Mucosa of stomach (tissue), 1 donor: ENCODE measurements around the gene GDF2.

Experiments
- H3K27me3 ChIP-seq: one replicate; pipeline ENCODE4 v1.7.0; 2013; ENCODE audit warnings: mild to moderate bottlenecking, low read length; ENCODE audit not compliant: control insufficient read depth, insufficient read depth
- H3K36me3 ChIP-seq: one replicate; pipeline ENCODE4 v1.7.0; 2013; ENCODE audit warnings: low read length; ENCODE audit not compliant: control insufficient read depth, insufficient read depth
- H3K4me1 ChIP-seq: one replicate; pipeline ENCODE4 v1.7.0; 2013; ENCODE audit warnings: mild to moderate bottlenecking, low read length; ENCODE audit not compliant: control insufficient read depth, insufficient read depth
- H3K4me3 ChIP-seq: one replicate; pipeline ENCODE4 v1.7.0; 2013; ENCODE audit warnings: low read length
- H3K9ac ChIP-seq: one replicate; pipeline ENCODE4 v1.7.0; 2013; ENCODE audit warnings: mild to moderate bottlenecking, low read length, moderate library complexity
- H3K9me3 ChIP-seq: one replicate; pipeline ENCODE4 v1.7.0; 2013; ENCODE audit warnings: mild to moderate bottlenecking, low read length, moderate library complexity; ENCODE audit not compliant: control insufficient read depth
- donor health status: Pancreatic carcinoma.

Gene GDF2

GRCh38 chr10:47295411-47295810 is 26.8 kb upstream of the GDF2 start:
- H3K9me3 ChIP-seq = no peaks in the 10 kb centered on the region
- no peaks in the 10 kb centered on the region for H3K36me3 ChIP-seq
- H3K4me3 ChIP-seq = no peak overlapping the region
- H3K27me3 ChIP-seq = peaks cover 39% of the 10 kb centered on the region
- H3K4me1 ChIP-seq = peaks cover under 1% of the 10 kb centered on the region
- H3K9ac ChIP-seq = no peak overlapping the region

GRCh38 chr10:47296156-47296894 is 25.9 kb upstream of the GDF2 start:
- Histone ChIP-seq H3K36me3 (no peaks in the 10 kb centered on the region), H3K4me3 (no peak overlapping the region), H3K27me3 (peaks cover 48% of the 10 kb centered on the region), H3K4me1 (peaks cover 3% of the 10 kb centered on the region), H3K9me3 (no peaks in the 10 kb centered on the region), H3K9ac (no peak overlapping the region)

- Histone ChIP-seq H3K36me3 (no peaks in the 10 kb centered on the region), H3K4me1 (peaks cover 3% of the 10 kb centered on the region), H3K27me3 (peaks cover 54% of the 10 kb centered on the region), H3K9ac (no peak overlapping the region), H3K9me3 (no peaks in the 10 kb centered on the region), H3K4me3 (no peak overlapping the region)
Observed at GRCh38 chr10:47296941-47297340, 25.3 kb upstream of the GDF2 start.

DNA sequence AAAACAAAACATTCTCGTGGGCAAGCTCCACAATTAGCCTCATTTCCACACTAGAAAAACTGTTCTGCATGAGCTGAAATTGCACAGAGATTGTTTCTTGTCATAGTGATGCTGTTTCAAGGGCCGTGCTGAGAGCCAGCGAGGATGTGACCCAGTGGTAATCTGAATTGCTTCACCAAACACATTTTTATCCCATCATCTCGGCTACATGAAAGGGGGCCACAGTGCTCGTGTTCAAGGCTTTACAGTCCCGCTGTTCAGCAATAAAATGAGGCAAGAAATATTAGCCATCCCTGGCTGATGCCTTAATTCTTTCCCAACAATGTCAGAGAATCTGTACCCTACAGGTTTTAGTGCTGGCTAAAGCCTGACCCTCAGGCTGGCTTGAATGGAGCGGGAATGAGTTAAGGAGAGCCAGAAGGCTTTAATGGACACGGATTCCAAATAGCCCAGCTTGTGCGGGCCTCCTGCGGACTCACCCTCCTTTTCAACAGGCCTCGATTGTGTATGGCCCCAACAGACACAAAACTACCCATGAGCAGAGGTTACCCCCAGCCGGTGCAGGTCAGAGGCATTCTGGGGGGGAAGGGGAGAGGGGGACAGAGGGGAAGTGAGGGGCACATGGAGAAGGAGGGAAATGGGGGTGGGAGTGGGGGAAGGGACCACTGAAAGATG is 24.3 kb upstream of the GDF2 start:
- Histone ChIP-seq H3K4me1 (peaks cover 3% of the 10 kb centered on the region), H3K9ac (no peak overlapping the region), H3K9me3 (no peaks in the 10 kb centered on the region), H3K36me3 (no peaks in the 10 kb centered on the region), H3K27me3 (peaks cover 55% of the 10 kb centered on the region), H3K4me3 (no peak overlapping the region)

GRCh38 chr10:47298715-47299114 is 23.5 kb upstream of the GDF2 start:
- Histone ChIP-seq H3K27me3 (peaks cover 55% of the 10 kb centered on the region), H3K4me3 (no peak overlapping the region), H3K4me1 (peaks cover 3% of the 10 kb centered on the region)

DNA sequence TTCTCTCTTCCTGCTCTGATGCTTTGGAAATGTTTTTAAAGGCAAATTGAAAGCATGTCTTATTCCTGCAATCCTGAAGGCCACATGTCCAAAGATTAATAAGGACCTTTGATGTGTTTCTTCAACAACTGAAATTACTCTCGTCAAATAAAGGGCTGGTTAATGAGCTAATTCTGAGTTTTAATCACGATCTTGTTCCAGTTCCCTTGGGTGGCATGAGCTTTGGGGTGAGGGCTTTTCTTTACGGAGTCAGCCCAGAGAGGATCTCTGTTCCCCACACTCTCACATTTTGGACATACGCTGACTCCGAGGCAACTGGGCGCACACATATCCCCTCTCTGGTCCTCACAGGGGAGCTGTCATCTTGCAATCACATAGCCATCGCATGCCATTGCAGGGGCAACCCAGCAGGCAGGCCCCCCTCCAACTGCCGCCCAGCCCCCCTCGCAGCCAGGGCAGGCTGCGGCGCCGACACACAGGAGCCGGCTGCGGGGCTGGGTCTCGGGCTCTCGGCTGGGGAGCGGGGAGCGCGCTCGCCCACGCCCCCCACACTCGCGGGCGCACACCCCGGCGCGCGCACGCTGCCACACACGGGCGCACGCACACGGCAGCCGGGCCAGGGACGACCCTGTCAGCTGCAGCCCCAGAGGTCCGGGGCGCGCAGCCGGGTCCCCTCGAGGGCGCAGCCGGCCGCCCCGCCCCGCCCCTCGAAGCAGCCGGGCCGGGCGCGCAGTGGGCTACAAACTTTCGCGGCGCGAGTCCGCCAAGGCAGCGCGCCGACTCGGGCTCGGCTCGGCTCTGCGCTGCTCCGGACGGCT is 22.4 kb upstream of the GDF2 start, which contains the start of gene GDF10:
GDF10 (plus strand) TSS at position 587 of the 818 bp plus-strand sequence. CDS start 455 bp downstream, outside the sequence.
- Histone ChIP-seq H3K27me3 (peaks cover 51% of the 10 kb centered on the region), H3K36me3 (no peaks in the 10 kb centered on the region), H3K9me3 (no peaks in the 10 kb centered on the region), H3K4me3 (no peak within 1 kb of the TSS), H3K9ac (no peak within 1 kb of the TSS), H3K4me1 (peaks cover 3% of the 10 kb centered on the region)

More at GRCh38 chr10:47298715-47299114, 23.5 kb upstream of the GDF2 start:
- H3K36me3 ChIP-seq = no peaks in the 10 kb centered on the region
- no peaks in the 10 kb centered on the region for H3K9me3 ChIP-seq
- H3K9ac ChIP-seq = no peak overlapping the region

GRCh38 chr10:47300429-47300931 is 21.8 kb upstream of the GDF2 start:
- H3K9me3 ChIP-seq = no peaks in the 10 kb centered on the region
- no peak overlapping the region for H3K9ac ChIP-seq
- peaks cover 47% of the 10 kb centered on the region for H3K27me3 ChIP-seq
- H3K36me3 ChIP-seq = no peaks in the 10 kb centered on the region
- no peak overlapping the region for H3K4me3 ChIP-seq
- H3K4me1 ChIP-seq = peaks cover 3% of the 10 kb centered on the region

DNA sequence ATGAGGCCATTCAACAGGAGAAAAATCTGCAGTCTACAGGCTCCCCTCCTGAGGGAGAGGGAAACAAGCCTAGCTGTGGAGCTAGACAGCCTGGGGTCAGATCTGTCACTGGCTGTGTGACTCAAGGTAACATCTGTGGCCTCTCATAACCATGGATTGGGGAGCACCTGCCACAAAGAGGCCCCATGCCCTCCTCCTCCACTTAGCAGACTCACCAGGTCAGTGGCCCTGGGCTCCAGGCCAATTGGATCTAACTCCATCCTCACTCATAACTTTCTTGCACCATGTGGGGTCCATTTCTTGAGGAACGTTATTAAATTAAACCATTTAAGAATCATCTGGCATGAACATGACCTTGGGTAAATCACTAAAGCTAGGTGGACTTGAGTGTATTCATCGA is 20.4 kb upstream of the GDF2 start:
- H3K36me3 ChIP-seq = no peaks in the 10 kb centered on the region
- no peak overlapping the region for H3K9ac ChIP-seq
- H3K4me3 ChIP-seq = no peak overlapping the region
- H3K4me1 ChIP-seq = peaks cover 3% of the 10 kb centered on the region
- H3K9me3 ChIP-seq = no peaks in the 10 kb centered on the region
- H3K27me3 ChIP-seq = peaks cover 42% of the 10 kb centered on the region

DNA sequence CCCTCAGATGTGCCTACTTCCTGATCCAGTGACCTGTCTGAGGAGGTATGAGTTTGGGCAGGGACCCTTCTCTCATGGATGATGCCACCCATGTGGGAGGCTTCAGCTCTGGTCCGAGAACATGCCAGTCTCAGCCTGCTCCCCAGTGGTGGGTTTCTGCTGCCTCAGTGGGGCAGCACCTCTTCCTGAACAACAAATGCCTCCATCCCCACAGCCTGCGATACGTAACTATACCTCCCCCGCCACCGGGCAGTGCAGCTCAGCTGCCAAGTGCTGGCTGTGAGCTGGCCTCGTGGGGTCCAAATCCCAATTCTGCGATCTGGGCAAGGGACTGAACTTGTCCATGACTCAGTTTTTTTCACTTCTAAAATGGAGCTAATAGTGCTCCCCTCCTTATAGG is 19.1 kb upstream of the GDF2 start:
- H3K27me3 ChIP-seq = peaks cover 39% of the 10 kb centered on the region
- H3K4me1 ChIP-seq = peaks cover 3% of the 10 kb centered on the region
- H3K9me3 ChIP-seq = no peaks in the 10 kb centered on the region
- no peaks in the 10 kb centered on the region for H3K36me3 ChIP-seq
- H3K9ac ChIP-seq = no peak overlapping the region
- H3K4me3 ChIP-seq = no peak overlapping the region

DNA sequence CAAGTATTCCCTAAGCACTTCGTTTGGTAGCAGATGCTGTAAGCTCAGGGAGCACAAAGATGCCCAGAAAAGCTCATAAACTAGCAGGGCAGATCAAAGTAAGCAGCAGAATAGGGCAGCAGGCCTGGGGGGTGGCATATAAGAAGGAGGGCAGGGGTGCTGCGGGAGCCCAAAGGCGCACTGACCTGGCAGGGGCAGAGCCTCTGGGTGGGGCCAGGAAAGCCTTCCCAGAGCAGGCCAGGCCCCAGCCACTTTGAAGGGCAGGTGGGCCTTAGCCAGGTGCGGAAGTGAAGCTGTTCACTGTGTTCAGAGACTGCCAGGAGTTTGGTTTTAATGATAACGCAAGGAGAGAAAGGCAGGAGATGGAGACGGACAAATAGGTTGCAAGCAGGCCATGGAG is 18.4 kb upstream of the GDF2 start:
- no peaks in the 10 kb centered on the region for H3K9me3 ChIP-seq
- no peaks in the 10 kb centered on the region for H3K36me3 ChIP-seq
- H3K27me3 ChIP-seq = peaks cover 34% of the 10 kb centered on the region
- H3K4me1 ChIP-seq = peaks cover 9% of the 10 kb centered on the region
- H3K9ac ChIP-seq = no peak overlapping the region
- no peak overlapping the region for H3K4me3 ChIP-seq

- Histone ChIP-seq H3K36me3 (no peaks in the 10 kb centered on the region), H3K27me3 (peaks cover 18% of the 10 kb centered on the region), H3K4me1 (peaks cover 15% of the 10 kb centered on the region), H3K4me3 (no peak overlapping the region), H3K9ac (no peak overlapping the region), H3K9me3 (no peaks in the 10 kb centered on the region)
Observed at GRCh38 chr10:47305566-47305965, 16.7 kb upstream of the GDF2 start.
